HG03575 (cell line): Measurements from ENCODE around the gene SIRPG.
"Not testable (repeated sequence)": the region's sequence is repeated elsewhere in the genome, so short reads cannot be mapped to it uniquely, and the experiment has no call there.

Experiments
- ATAC-seq: cut with Tn5 transposase; IDR thresholded peaks from one replicate; pipeline ENCODE4 v1.9.1; 2021; ENCODE audit not compliant: unreplicated experiment, insufficient number of reproducible peaks, low FRiP score; ENCODE audit errors: extremely low read depth

The SIRPG gene

GRCh38 chr20:1619861-1620444 is 37.6 kb downstream of the SIRPG start, which contains the start of gene SIRPB1:
SIRPB1 (minus strand) TSS chr20:1620009; CDS start chr20:1619944, 65 bp downstream.
- ATAC-seq = no peak

DNA sequence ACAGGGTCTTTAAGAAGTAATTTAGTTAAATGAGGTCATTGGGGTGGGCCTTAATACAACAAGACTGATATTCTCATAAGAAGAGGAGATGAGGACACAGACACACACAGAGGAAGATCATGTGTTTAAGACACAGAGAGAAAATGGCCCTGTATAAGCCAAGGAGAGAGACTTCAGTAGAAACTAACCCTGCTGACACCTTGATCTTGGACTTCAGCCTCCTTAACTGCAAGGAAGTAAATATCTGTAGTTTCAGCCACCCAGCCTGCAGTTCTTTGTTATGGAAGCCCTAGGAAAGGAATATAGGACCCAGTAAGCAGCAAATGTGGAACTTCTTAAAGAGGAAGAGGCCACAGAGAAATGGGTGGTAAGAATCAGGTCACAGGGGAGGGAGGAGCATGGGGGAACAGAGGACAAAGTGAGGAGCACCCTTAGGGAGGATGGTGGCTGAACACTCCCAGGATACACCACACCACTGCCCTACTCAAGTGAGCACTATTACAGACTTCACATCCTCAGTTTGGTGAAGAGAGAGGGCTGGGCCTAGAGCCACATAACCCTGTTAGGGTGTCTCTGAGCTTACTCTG is 38.5 kb downstream of the SIRPG start:
- ATAC-seq = no peak

DNA sequence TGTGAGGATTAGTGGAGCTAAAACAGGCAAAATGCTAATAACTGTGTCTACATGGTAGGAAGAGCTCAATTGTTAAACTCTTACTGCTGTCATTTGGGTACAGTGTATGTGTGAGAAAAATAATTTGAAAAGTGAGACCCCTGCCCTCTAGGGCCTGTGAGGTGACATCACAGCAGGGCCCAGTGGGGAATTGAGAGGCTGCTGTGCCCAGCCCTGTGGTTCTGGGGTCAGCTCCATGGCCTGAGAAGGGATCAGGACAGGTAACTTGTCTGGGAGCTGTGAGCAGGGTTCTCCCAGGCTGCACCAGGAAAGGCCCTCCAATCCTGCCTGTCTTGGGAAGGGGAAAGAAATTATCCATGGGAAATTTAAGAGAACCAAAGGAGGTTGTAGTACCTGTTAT is 39.1 kb downstream of the SIRPG start:
- ATAC-seq = no peak

DNA sequence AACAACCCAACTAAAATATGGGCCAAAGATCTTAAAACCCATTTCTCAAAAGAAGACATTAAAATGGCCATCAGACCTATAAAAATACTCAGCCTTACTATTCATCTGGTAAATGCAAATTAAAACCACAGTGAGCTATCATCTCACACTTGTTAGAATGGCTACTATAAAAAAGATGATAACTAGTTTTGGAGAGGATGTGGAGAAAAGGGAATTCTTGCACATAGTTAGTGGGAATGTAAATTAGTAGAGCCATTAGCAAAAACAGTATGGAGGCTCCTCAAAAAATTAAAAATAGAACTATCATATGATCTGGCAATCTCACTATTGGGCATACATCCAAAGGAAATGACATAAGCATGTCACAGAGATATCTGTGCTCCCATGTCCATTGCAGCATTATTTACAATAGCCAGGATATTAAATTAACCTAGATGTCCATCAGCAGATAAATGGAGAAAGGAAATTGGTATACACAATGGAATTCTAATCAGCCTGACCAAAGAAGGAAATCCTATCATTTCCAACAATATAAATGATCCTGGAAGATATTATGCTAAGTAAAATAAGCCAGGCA is 40.6 kb downstream of the SIRPG start:
- no peak for ATAC-seq

DNA sequence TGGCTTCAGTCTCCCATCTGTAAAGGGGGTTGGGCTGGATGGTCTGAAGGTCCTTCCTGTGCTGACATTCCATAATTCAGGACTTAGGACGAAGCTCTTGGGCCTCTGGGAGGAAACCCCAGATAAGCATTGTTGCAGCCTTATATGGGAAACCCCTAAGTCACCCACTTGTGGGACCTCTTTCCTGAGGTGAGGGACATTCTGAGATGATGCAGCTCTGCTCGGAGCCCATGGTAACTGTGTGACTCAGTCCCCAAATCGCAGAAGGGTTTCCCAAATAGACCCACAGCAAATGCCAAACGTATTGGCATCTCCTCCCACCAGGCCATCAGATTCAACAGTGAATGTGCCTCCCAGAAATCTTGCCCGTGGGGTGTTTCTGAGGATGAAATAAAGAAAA is 47.2 kb downstream of the SIRPG start:
- ATAC-seq = not testable (repeated sequence)

DNA sequence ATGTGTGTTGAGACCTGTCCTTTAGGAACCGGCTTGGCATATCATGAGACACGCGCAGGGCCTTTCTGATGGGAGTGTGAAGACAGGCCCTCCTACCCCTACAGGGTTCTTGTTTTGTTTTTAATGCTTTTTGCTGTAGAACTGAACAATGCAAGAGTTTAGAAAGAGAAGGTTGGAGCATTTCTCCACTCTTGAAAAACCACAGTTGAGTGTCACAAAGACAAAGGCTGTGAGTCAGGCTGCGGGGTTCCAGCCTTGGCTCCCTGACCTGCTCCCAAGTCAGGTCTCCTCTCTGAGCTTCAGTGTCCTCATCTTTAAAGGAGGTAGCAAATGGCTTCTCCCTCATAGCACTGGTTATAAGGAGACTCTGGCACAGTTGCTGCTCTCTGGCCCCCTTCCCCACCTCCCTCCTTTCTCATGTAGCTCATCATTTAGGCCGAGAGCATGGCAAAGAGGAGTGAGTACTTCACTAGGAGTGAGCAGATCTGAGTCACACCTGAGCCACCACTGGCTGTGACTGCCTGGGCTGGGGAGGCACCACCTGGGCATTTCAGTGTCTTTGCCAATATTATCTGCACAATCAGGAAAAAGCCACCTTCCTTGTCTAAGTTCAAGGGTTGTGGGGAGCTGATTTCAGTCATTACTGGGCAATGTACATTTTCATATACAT is 48.8 kb downstream of the SIRPG start:
- ATAC-seq = not testable (repeated sequence)

DNA sequence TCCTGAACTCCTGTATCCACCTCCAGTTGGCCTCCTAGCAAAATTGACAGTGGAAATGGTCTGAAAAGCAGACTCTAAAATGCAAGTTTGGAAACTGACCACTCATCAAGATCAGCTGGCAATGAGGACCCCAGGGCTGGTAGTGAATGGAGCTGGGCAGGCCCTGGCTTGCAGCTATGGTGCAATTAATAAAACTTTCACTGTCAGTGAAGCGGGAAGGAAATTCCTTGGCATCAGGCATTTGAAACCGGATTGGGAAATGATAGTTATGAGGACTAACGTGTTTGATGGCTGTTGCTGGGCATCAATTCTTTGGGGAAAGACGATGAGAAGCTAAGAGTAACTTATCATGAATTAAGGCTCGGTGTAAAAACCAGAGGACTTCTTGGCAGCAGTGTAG is 56.8 kb downstream of the SIRPG start:
- no peak for ATAC-seq

- ATAC-seq = no peak
Measured at GRCh38 chr20:1595333-1595732, 62.2 kb downstream of the SIRPG start.

GRCh38 chr20:1588533-1589460 is 68.8 kb downstream of the SIRPG start:
- no peak for ATAC-seq

DNA sequence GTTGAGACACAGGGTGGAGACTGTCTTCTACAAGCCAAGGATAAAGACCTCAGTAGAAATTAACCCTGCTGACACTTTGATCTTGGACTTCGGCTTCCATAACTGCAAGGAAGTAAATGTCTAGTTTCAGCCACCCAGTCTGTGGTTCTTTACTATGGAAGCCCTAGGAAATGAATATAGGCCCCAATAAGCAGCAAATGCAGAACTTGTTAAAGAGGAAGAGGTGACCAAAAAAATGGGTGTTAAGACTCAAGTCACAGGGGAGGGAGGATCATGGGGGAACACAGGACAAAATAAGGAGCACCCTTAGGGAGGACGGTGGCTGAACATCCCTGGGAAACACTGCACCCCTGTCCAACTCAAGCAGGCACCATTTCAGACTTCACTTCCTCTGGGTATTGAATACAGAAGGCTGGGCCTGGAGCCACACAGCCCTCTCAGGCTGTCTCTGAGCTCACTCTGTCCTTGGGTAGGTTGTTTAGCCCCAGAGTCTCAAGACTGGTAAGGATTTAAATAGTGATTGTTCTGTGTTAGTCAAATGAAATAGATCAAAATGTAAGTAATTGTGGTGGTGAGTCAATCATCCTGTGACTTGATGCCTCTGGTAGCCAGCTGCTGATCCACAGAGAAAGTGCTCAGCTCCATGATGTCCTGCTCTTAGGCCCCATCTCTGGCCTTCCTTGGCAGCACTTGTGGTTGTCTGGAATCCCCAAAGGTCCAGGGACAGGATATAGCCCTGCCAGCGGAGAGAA is 69.6 kb downstream of the SIRPG start:
- ATAC-seq = no peak

GRCh38 chr20:1579488-1579887 is 78.1 kb downstream of the SIRPG start:
- no peak for ATAC-seq
